Measurements from ENCODE around the gene TMEM30B.

TMEM30B gene

DNA sequence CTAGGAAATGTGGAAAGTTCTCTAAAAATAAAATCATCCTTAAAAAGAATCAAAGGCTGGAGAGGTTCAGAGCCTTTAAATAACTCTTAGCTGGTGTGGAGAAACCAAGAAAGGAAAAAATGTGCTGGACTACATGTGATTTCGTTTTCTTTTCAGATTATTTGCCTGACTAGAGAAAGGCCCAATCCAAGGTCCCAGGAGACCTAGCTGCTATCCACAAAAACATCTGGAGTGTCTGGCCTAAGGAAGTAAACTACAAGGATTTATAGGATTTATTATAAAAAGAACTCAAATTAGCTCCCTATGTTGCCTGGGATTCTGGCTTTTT lies 774 bp upstream of the TMEM30B start:
- Histone ChIP-seq H3K27ac (no peak overlapping the region), H3K9ac (no peak overlapping the region), H3K9me3 (replicated peaks in 1 of 11) (peaks cover 17 to 24% (median 22%) of the 10 kb centered on the region in 11 experiments), H3K4me1 (peaks cover 0 to under 1% (median 0%) of the 10 kb centered on the region in 10 experiments; a peak in 1 of 20 replicates), H3K4me2 (no peak overlapping the region), H3K4me3 (no peak overlapping the region), H3K36me3 (no peaks in the 10 kb centered on the region), H3K27me3 (no peaks in the 10 kb centered on the region), H4K20me1 (no peaks in the 10 kb centered on the region)
- TF ChIP-seq Cebpa-rat (IDR thresholded peaks at IDR 0.05), result no peak

DNA sequence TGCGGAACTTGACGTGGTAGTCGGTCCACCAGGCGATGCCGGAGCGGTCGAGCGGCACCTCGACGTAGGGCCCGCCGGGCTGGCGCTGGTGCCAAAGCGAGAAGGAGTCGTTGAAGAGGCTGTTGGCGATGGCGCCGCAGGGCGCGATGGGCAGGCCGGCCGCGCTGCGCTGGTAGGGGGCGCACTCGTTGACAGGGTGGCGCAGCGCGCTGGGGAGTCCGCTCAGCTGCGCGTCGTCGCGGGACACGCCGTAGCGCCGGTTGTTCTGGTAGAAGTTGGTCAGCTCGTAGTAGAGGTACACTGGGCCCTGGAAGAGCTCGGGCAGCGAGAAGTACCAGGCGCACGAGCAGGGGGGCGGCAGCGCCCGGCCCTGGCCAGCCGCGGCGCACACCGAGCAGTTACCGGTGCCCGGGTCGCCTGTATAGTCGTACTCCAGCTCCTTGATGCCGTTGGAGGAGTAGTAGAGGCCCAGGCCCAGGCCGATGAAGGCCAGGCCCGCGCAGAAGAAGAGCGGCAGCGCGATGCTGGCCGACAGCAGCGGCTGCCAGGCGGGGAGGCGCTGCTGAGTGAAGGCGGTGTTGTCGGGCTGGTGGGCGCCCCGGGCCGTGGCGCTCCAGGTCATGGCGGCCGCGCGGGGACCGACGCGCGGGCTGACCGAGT lies 482 bp downstream of the TMEM30B start:
- Histone ChIP-seq H3K9ac (no peak overlapping the region), H4K20me1 (no peaks in the 10 kb centered on the region), H3K4me2 (no peak overlapping the region), H3K9me3 (replicated peaks in 1 of 11) (peaks cover 17 to 24% (median 22%) of the 10 kb centered on the region in 11 experiments), H3K27ac (no peak overlapping the region), H3K4me3 (no peak overlapping the region; a peak in 3 of 20 replicates), H3K36me3 (no peaks in the 10 kb centered on the region), H3K4me1 (no peaks in the 10 kb centered on the region), H3K27me3 (no peaks in the 10 kb centered on the region)
- TF ChIP-seq Cebpa-rat (IDR thresholded peaks at IDR 0.05), result no peak

DNA sequence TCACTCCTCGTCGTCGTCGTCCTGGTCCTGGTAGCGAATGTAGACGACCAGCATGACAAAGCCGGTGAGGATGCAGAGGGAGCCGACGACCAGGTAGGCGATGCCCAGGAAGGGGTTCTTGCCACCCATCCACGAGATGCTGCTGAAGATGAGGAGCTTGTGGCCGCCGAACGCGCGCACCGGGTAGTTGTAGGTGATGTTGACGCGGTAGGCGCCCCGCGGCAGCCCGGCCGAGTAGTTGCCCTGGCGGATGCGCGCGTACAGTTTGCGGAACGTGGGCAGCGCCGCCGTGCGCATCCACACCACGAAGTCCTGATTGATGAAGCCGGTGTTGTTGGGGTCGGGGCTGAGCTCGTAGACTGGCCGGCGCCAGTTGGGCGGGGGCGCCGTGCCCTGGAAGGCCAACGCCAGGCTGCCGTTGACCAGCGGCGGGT lies 1.0 kb downstream of the TMEM30B start:
- Histone ChIP-seq H3K4me2 (no peak overlapping the region), H3K27me3 (no peaks in the 10 kb centered on the region), H3K9ac (no peak overlapping the region), H3K4me1 (no peaks in the 10 kb centered on the region), H3K27ac (no peak overlapping the region), H3K36me3 (no peaks in the 10 kb centered on the region), H3K9me3 (replicated peaks in 1 of 11) (peaks cover 17 to 24% (median 22%) of the 10 kb centered on the region in 11 experiments), H4K20me1 (no peaks in the 10 kb centered on the region), H3K4me3 (no peak overlapping the region)
- no peak for TF ChIP-seq Cebpa-rat (IDR thresholded peaks at IDR 0.05)

DNA sequence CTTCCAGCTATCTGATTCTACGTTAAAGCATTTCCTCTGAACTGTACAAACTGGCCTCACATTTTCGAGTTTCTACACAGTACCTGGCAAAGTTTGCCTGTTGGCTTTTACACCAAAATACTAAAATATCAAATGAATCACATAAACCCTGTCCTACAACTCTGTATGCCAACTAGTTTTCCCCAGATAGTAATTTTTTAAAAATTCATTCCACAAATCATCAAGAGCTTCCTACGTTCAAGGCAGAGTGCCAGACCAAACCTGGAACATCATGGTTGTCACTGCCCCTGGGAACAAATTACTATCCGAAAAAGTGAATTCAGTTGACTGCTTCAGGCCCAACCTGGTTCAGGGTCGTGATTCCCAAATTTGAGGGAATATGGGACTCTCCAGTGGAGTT lies 2.1 kb downstream of the TMEM30B start:
- Histone ChIP-seq H3K27ac (no peak overlapping the region), H3K4me3 (no peak overlapping the region), H3K9ac (no peak overlapping the region), H3K36me3 (no peaks in the 10 kb centered on the region), H4K20me1 (no peaks in the 10 kb centered on the region), H3K4me1 (no peaks in the 10 kb centered on the region), H3K27me3 (no peaks in the 10 kb centered on the region), H3K4me2 (no peak overlapping the region), H3K9me3 (replicated peaks in 1 of 11) (peaks cover 17 to 24% (median 22%) of the 10 kb centered on the region in 11 experiments)
- no peak for TF ChIP-seq Cebpa-rat (IDR thresholded peaks at IDR 0.05)

DNA sequence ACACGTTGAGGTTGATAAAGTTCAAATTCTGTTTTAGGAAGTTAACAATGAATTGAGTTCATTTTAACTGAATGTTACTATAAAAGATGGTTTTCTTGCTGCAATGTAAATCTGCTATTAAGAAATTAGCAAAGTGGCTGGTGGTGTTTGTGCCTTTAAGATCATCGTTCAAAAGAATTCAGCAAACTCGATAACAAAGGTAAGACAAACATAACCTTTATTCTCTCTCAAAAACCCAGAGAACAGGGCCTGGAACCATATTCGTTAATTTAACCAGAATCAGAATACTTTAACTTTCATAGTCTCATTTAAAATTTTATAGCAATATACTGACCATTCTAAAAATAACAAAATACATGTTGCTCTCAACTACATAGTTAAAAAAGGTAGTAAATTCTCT lies 3.4 kb downstream of the TMEM30B start:
- no peaks in the 10 kb centered on the region for H3K27me3 ChIP-seq
- no peaks in the 10 kb centered on the region for H4K20me1 ChIP-seq
- H3K36me3 ChIP-seq, result no peaks in the 10 kb centered on the region
- no peaks in the 10 kb centered on the region for H3K4me1 ChIP-seq
- no peak overlapping the region for H3K4me2 ChIP-seq
- no peak overlapping the region for H3K9ac ChIP-seq
- no peak for TF ChIP-seq Cebpa-rat (IDR thresholded peaks at IDR 0.05)
- H3K27ac ChIP-seq, result no peak overlapping the region
- H3K9me3 ChIP-seq (replicated peaks in 1 of 11), result peaks cover 17 to 24% (median 22%) of the 10 kb centered on the region in 11 experiments
- H3K4me3 ChIP-seq, result no peak overlapping the region

DNA sequence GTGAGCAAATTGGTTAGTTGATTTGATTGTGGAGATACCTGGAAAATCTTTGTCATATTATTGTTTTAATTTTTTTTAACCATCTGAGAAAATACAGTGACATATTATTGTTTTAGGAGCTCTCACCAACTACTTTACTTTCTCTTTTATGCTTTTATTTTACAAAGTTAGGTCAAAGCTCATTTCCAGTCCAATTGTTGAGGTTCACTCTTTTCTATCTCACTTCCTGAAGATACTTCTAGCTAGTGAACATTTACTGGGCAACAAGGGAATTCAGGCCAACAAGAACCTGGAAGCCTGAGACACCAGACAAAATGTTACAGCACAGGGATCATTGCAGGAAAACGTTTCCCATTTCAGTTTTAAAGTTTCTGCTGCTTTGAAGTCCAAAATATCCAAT lies 3.9 kb downstream of the TMEM30B start:
- H4K20me1 ChIP-seq, result no peaks in the 10 kb centered on the region
- H3K27me3 ChIP-seq, result no peaks in the 10 kb centered on the region
- no peak overlapping the region for H3K27ac ChIP-seq
- H3K9me3 ChIP-seq (replicated peaks in 1 of 11), result peaks cover 17 to 24% (median 22%) of the 10 kb centered on the region in 11 experiments
- no peaks in the 10 kb centered on the region for H3K4me1 ChIP-seq
- no peaks in the 10 kb centered on the region for H3K36me3 ChIP-seq
- H3K4me2 ChIP-seq, result no peak overlapping the region
- H3K4me3 ChIP-seq, result no peak overlapping the region
- H3K9ac ChIP-seq, result no peak overlapping the region
- no peak for TF ChIP-seq Cebpa-rat (IDR thresholded peaks at IDR 0.05)

DNA sequence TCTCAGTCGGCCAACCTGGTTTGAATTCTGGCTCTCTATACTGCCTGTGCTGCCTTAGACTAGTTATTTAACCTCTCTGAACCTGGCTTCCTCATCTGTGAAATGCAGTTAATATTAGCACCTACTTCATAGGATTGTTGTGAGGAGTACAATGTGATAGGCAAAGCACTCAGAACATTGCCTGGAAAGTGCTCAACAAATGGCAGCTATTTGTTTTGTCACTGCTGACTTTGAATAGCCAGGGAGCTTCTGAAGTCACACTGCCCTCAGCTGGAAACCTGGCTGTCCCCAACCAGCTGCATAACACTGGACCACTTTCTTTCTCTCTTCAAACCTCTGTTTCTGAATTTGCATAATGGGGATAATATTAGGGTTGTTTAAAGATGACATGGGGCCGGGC lies 9.6 kb downstream of the TMEM30B start:
- Histone ChIP-seq H4K20me1 (no peaks in the 10 kb centered on the region), H3K4me3 (no peak overlapping the region), H3K4me1 (peaks cover 0 to 4% (median 0%) of the 10 kb centered on the region in 10 experiments; a peak in 1 of 20 replicates), H3K9ac (no peak overlapping the region), H3K27me3 (no peaks in the 10 kb centered on the region; a peak in 1 of 22 replicates), H3K4me2 (no peak overlapping the region), H3K27ac (no peak overlapping the region), H3K36me3 (no peaks in the 10 kb centered on the region), H3K9me3 (replicated peaks in 1 of 11) (no peaks in the 10 kb centered on the region)
- TF ChIP-seq Cebpa-rat (IDR thresholded peaks at IDR 0.05), result no peak

DNA sequence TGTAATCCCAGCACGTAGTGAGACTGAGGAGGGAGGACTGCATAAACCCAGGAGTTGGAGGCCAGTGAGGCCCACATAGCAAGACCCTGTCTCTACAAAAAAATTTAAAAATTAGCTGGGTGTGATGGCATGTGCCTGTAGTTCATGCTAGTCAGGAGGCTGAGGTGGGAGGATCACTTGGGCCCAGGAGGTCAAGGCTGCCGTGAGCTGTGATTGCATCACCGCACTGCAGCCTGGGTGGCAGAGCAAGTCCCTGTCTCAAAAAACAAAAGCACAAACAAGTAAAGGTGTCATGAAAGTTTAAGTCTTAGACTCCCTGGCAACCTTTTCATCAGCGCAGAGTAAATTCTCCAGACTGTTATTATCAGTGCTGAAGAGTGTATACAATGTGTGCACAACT lies 10.4 kb downstream of the TMEM30B start:
- Histone ChIP-seq H3K27me3 (no peaks in the 10 kb centered on the region; a peak in 1 of 22 replicates), H3K4me1 (peaks cover 0 to 4% (median 0%) of the 10 kb centered on the region in 10 experiments; a peak in 1 of 20 replicates), H3K9ac (no peak overlapping the region), H3K9me3 (replicated peaks in 1 of 11) (no peaks in the 10 kb centered on the region), H3K27ac (no peak overlapping the region), H3K36me3 (no peaks in the 10 kb centered on the region), H4K20me1 (no peaks in the 10 kb centered on the region), H3K4me3 (no peak overlapping the region), H3K4me2 (no peak overlapping the region)
- TF ChIP-seq Cebpa-rat (IDR thresholded peaks at IDR 0.05), result 0 out of 22 replicates have a peak, but pooled peaks of 1 of the 11 experiments have one; percentile 35

DNA sequence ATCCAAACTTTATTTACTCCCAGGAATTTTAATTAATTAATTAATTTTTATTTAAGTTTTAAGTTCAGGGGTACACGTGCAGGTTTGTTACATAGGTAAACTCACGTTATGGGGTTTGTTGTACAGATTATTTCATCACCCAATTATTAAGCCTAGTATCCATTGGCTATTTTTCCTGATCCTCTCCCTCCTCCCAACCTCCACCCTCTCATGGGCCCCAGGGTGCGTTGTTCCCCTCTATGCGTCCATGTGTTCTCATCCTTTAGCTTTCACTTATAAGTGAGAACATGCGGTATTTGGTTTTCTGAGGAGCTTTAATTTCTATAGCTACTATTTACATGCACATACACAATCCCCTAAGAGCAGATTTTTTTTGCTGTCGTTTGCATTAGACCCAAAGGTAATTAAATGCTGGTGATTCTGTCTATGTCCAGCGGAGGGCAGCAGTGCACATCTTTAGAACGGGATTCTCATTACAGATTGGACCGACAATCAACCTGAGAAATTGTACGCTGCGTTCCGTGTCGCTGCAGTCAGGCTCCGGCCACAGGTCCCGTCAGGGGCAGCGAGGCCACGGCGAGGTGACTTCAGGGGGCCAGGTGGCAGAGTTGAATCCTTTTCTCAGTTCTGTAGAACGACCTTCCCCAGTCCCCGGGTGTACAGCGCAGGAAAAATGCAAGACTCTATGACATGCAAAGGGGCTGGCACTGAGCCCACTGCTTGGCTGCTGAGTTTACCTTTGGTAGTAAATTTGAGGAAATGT lies 11.6 kb downstream of the TMEM30B start:
- no peaks in the 10 kb centered on the region for H3K36me3 ChIP-seq
- peak overlapping the region in 7 of 11 experiments; percentile 2 to 56 (median 40); a peak in 6 of 22 replicates for H3K9ac ChIP-seq
- H3K4me2 ChIP-seq, result peak overlapping the region; percentile 56 to 88 (median 74)
- H3K27me3 ChIP-seq, result no peaks in the 10 kb centered on the region; a peak in 1 of 22 replicates
- peak overlapping the region in 8 of 10 experiments; percentile 14 to 53 (median 42); a peak in 12 of 20 replicates for H3K4me3 ChIP-seq
- H3K27ac ChIP-seq, result no peak overlapping the region
- H3K9me3 ChIP-seq (replicated peaks in 1 of 11), result no peaks in the 10 kb centered on the region
- no peaks in the 10 kb centered on the region for H4K20me1 ChIP-seq
- no peak for TF ChIP-seq Cebpa-rat (IDR thresholded peaks at IDR 0.05)
- H3K4me1 ChIP-seq, result peaks cover 0 to 4% (median 0%) of the 10 kb centered on the region in 10 experiments; a peak in 1 of 20 replicates
